ENCODE data around the gene CKB.
A peak's percentile ranks its signal among the peaks of the same experiment; 100 is the strongest.
"Not testable (repeated sequence)": the region's sequence is repeated elsewhere in the genome, so short reads cannot be mapped to it uniquely, and the experiment has no call there.

The CKB gene

GRCh38 chr14:103528587-103529382 lies 6.2 kb upstream of the CKB start, which contains the start of gene TRMT61A:
Gene TRMT61A (plus strand): TSS chr14:103529196. CDS start chr14:103529979, 783 bp downstream.
- in situ Hi-C loops (cut with HindIII; ENCODE audit: low sequenced_read_pairs): no loop called here
- peak within 1 kb of the TSS; percentile 92 for H3K4me3 ChIP-seq (ENCODE audit: low read depth, low read length)
- peak; percentile 88 for DNase-seq (ENCODE audit: low read depth, low spot score)
- no peak for TF ChIP-seq CTCF (IDR thresholded peaks at IDR 0.05; ENCODE audit: low read depth, low read length)

GRCh38 chr14:103528146-103528586 lies 5.5 kb upstream of the CKB start:
- in situ Hi-C loops (cut with HindIII; ENCODE audit: low sequenced_read_pairs): no loop called here
- DNase-seq (ENCODE audit: low read depth, low spot score): no peak
- H3K4me3 ChIP-seq (ENCODE audit: low read depth, low read length): peak overlapping the region; percentile 92
- TF ChIP-seq CTCF (IDR thresholded peaks at IDR 0.05; ENCODE audit: low read depth, low read length): no peak

GRCh38 chr14:103527408-103528145 lies 4.9 kb upstream of the CKB start:
- in situ Hi-C loops (cut with HindIII; ENCODE audit: low sequenced_read_pairs): no loop called here
- DNase-seq (ENCODE audit: low read depth, low spot score): no peak
- TF ChIP-seq CTCF (IDR thresholded peaks at IDR 0.05; ENCODE audit: low read depth, low read length): no peak
- no peak overlapping the region for H3K4me3 ChIP-seq (ENCODE audit: low read depth, low read length)

DNA sequence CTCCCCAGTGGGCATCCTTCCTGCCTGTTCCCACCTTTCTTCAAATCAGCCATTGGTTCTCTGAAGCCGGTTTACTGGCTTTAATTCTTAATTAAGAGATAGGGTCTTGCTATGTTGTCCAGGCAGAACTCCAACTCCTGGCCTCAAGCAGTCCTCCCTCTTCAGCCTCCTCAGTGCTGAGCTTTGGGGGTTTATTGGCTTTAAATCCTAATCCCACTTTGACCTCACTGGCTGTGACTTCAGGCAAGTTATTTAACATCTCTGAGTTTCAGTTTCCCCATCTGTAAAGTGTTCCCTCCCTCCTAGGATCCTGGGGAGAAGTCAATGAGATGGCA lies 4.3 kb upstream of the CKB start:
- H3K4me3 ChIP-seq (ENCODE audit: low read depth, low read length): no peak overlapping the region
- in situ Hi-C loops (cut with HindIII; ENCODE audit: low sequenced_read_pairs): no loop called here
- DNase-seq (ENCODE audit: low read depth, low spot score): no peak
- TF ChIP-seq CTCF (IDR thresholded peaks at IDR 0.05; ENCODE audit: low read depth, low read length): no peak

GRCh38 chr14:103526247-103526913 lies 3.8 kb upstream of the CKB start:
- no peak for DNase-seq (ENCODE audit: low read depth, low spot score)
- no peak overlapping the region for H3K4me3 ChIP-seq (ENCODE audit: low read depth, low read length)
- in situ Hi-C loops (cut with HindIII; ENCODE audit: low sequenced_read_pairs): no loop called here
- no peak for TF ChIP-seq CTCF (IDR thresholded peaks at IDR 0.05; ENCODE audit: low read depth, low read length)

GRCh38 chr14:103525430-103526246 lies 3.0 kb upstream of the CKB start:
- in situ Hi-C loops (cut with HindIII; ENCODE audit: low sequenced_read_pairs); H3K4me3 ChIP-seq (ENCODE audit: low read depth, low read length); DNase-seq (ENCODE audit: low read depth, low spot score): not testable (repeated sequence)

Measured in astrocyte of the spinal cord (primary cell).